K562 (cell line): Measurements from ENCODE around the gene PALLD. TPM values are rescaled to one million over a fixed set of nuclear protein-coding genes. Genes with fewer than 3 reads are reported as not detected.

Source experiments
- ATAC-seq: fragments of 200-7000 bp; cut with Tn5 transposase; 3 replicates; pipeline ENCODE4 v1.9.1; 2020; ENCODE audit warnings: moderate library complexity
- BruUV-seq: library from RNA; stranded (reverse); fragments of 400-500 nt; replicated peaks from 2 replicates; lab custom pipeline; 2021; lab: Mats Ljungman, UMichigan
- CTCF ChIA-PET: fragments of 300-600 bp; formaldehyde crosslinking; extraction: SDS; loops from one replicate; lab custom pipeline; 2021; ENCODE audit warnings: low intra/inter-chr PET ratio; lab: Yijun Ruan, JAX
- POLR2A ChIA-PET: fragments of 300-600, 350-650 bp; sonication (Branson Sonifier 250); formaldehyde crosslinking; extraction: SDS; loops from one replicate; lab custom pipeline; 2021; ENCODE audit warnings: antibody characterized with exemption, inconsistent platforms; lab: Yijun Ruan, JAX
- DNase-seq, 4 experiments: peaks; one replicate each; pipeline versions ENCODE4 v3.0.0 to v3.0.0-alpha.2; 2011 to 2018; ENCODE audit warnings: low spot score in 3 of 4, mixed read lengths in 3 of 4; ENCODE audit errors: extremely low read depth in 1 of 4
- FAIRE-seq: peaks from 2 replicates; lab custom pipeline; 2011; peaks lifted over from hg19 to GRCh38; lab: Jason Lieb, UNC
- H2AFZ ChIP-seq: 2 replicates; pipeline ENCODE4 v1.6.0; 2011; ENCODE audit warnings: low read depth, low read length, control low read depth, inconsistent platforms
- H3K27ac ChIP-seq: fragments of 200-600 bp; 3 replicates; pipeline ENCODE4 v1.8.0; 2011; ENCODE audit warnings: low read depth, mild to moderate bottlenecking, control low read depth, inconsistent platforms, low read length, moderate library complexity, mixed read lengths; ENCODE audit errors: extremely low read depth
- H3K27me3 ChIP-seq, 2 experiments: fragments of 300-600 bp in 1 of 2; 2 replicates in 1 of 2; 3 replicates in 1 of 2; pipeline versions ENCODE4 v1.6.0 to v1.8.0; 2011; ENCODE audit warnings: inconsistent platforms in 2 of 2, low read length in 2 of 2, mild to moderate bottlenecking in 1 of 2, mixed read lengths in 1 of 2, moderate library complexity in 1 of 2; ENCODE audit not compliant: control insufficient read depth in 2 of 2, insufficient read depth in 2 of 2
- H3K36me3 ChIP-seq: fragments of 300-600 bp; 3 replicates; pipeline ENCODE4 v1.8.0; 2011; ENCODE audit warnings: mild to moderate bottlenecking, low read length, inconsistent platforms; ENCODE audit not compliant: control insufficient read depth, insufficient read depth
- H3K4me1 ChIP-seq, 2 experiments: fragments of 200-600 bp in 1 of 2; replicated peaks in 1 of 2; 2 replicates in 1 of 2; 3 replicates in 1 of 2; pipeline versions ENCODE4 v1.5.1 to v1.8.0; 2011; ENCODE audit warnings: inconsistent platforms in 2 of 2, low read length in 2 of 2, mild to moderate bottlenecking in 1 of 2, mixed read lengths in 1 of 2, moderate library complexity in 1 of 2; ENCODE audit not compliant: control insufficient read depth in 2 of 2, insufficient read depth in 2 of 2
- H3K4me2 ChIP-seq: 2 replicates; pipeline ENCODE4 v1.6.1; 2011; ENCODE audit warnings: low read length, control low read depth, inconsistent platforms, mixed read lengths; ENCODE audit not compliant: insufficient read depth
- H3K4me3 ChIP-seq: fragments of 200-600 bp; sonication (generic), shearing (Covaris generic); 2 replicates; pipeline ENCODE4 v1.5.1; 2016; ENCODE audit warnings: control low read depth, inconsistent platforms
- H3K79me2 ChIP-seq: fragments of 200-600 bp; 3 replicates; pipeline ENCODE4 v1.8.0; 2011; ENCODE audit warnings: low read length, inconsistent platforms; ENCODE audit not compliant: control insufficient read depth, insufficient read depth
- H3K9ac ChIP-seq, 2 experiments: 2 replicates each; pipeline versions ENCODE4 v1.6.0 to v1.6.1; 2011; ENCODE audit warnings: low read depth in 2 of 2, low read length in 2 of 2, control low read depth in 1 of 2, inconsistent platforms in 1 of 2, mild to moderate bottlenecking in 1 of 2, mixed read lengths in 1 of 2; ENCODE audit not compliant: insufficient read depth in 1 of 2
- H3K9me1 ChIP-seq: one replicate; pipeline ENCODE4 v1.6.0; 2011; ENCODE audit warnings: inconsistent platforms, mild to moderate bottlenecking, low read length, moderate library complexity; ENCODE audit not compliant: control insufficient read depth, insufficient read depth
- H3K9me3 ChIP-seq: replicated peaks from 2 replicates; pipeline ENCODE4 v1.5.1; 2011; ENCODE audit warnings: low read depth, low read length, inconsistent platforms; ENCODE audit not compliant: control insufficient read depth, insufficient read depth
- H4K20me1 ChIP-seq: replicated peaks from 2 replicates; pipeline ENCODE4 v1.6.1; 2011; ENCODE audit warnings: low read length, inconsistent platforms, mixed read lengths; ENCODE audit not compliant: control insufficient read depth, insufficient read depth
- GABPB1 ChIP-seq: sonication (generic); formaldehyde crosslinking; IDR thresholded peaks from 2 replicates; pipeline ENCODE4 v1.8.0; 2022; ENCODE audit warnings: mild to moderate bottlenecking, missing genetic modification reagents
- HMGN3 ChIP-seq: IDR thresholded peaks from 2 replicates; pipeline ENCODE4 v1.6.1; 2011; ENCODE audit warnings: borderline replicate concordance, low read depth, mild to moderate bottlenecking, mixed read lengths, low read length; ENCODE audit not compliant: insufficient read length; ENCODE audit errors: extremely low read depth
- IFI16 ChIP-seq: fragments of 250-450 bp; sonication (Bioruptor Pico); IDR thresholded peaks from 2 replicates; pipeline ENCODE4 v2.1.2; 2022; ENCODE audit warnings: mild to moderate bottlenecking, inconsistent platforms
- JUND ChIP-seq, 2 experiments: IDR thresholded peaks; 2 replicates in 1 of 2; 3 replicates in 1 of 2; pipeline ENCODE4 v1.6.1; 2011; ENCODE audit warnings: borderline replicate concordance in 2 of 2, low read depth in 2 of 2, low read length in 2 of 2, improper control_type of control experiment in 1 of 2, missing biosample characterization in 1 of 2, missing genetic modification characterization in 1 of 2, missing genetic modification reagents in 1 of 2
- POLR2AphosphoS5 ChIP-seq: IDR thresholded peaks from 2 replicates; pipeline ENCODE4 v1.6.1; 2011; ENCODE audit warnings: mild to moderate bottlenecking, low read depth, low read length, moderate library complexity; ENCODE audit not compliant: control insufficient read depth, insufficient read depth
- ZBTB8A ChIP-seq: fragments of 450-650 bp; IDR thresholded peaks from 2 replicates; pipeline ENCODE4 v1.6.1; 2018; ENCODE audit warnings: mild to moderate bottlenecking, moderate library complexity; ENCODE audit not compliant: partially characterized antibody
- ZNF316 ChIP-seq: fragments of 450-650 bp; IDR thresholded peaks from 2 replicates; pipeline ENCODE4 v1.6.1; 2016
- WGBS: fragments of 100-300 bp; shearing (Covaris generic); methylation state at CpG from one replicate; pipeline ENCODE4 v1.1.6; 2016; ENCODE audit warnings: low coverage, mixed read lengths; ENCODE audit not compliant: insufficient coverage; ENCODE audit errors: missing lambda C conversion rate; 5-methylcytosine and 5-hydroxymethylcytosine counted together
- in situ Hi-C: fragments of 300-500 bp; cut with MboI; formaldehyde crosslinking; loops from 4 replicates; pipeline ENCODE4 v1.15.0; 2018; ENCODE audit warnings: inconsistent platforms, mixed read lengths
- intact Hi-C: fragments of 100-400 bp; cut with micrococcal nuclease; formaldehyde crosslinking; loops from 2 replicates; pipeline ENCODE4 v1.14.2; 2022
- polyA plus RNA-seq, 8 experiments: library from polyadenylated mRNA; depleted of rRNA in 4 of 8; stranded (reverse) in 5 of 8; unstranded in 3 of 8; fragments of >200 nt; fragmentation: Nextera tagmentation in 2 of 8; fragmentation: Illumina TruSeq in 1 of 8; extraction: Ambion mirVana in 2 of 8; extraction: Trizol in 1 of 8; gene quantifications; 2 replicates each; pipeline versions ENCODE4 v1.2.1 to v1.2.3, GENCODE V29; 2011 to 2014; ENCODE audit warnings: inconsistent platforms in 1 of 8, missing spikeins in 1 of 8
- total RNA-seq, 7 experiments: library from RNA; depleted of rRNA in 6 of 7; stranded (reverse); fragments of >200 nt in 6 of 7; fragmentation: Illumina TruSeq in 2 of 7; extraction: Trizol in 2 of 7; gene quantifications; 2 replicates each; pipeline versions ENCODE4 v1.2.1 to v1.2.3, GENCODE V29; 2011 to 2021; ENCODE audit warnings: low replicate concordance in 1 of 7

The PALLD gene
- total and polyA plus RNA-seq, 9 of the 15 experiments (the other 6 are each of a cell fraction or from before 2014, with no cell fraction given): 0.01 to 0.35 (median 0.06) TPM; not detected in 3

DNA sequence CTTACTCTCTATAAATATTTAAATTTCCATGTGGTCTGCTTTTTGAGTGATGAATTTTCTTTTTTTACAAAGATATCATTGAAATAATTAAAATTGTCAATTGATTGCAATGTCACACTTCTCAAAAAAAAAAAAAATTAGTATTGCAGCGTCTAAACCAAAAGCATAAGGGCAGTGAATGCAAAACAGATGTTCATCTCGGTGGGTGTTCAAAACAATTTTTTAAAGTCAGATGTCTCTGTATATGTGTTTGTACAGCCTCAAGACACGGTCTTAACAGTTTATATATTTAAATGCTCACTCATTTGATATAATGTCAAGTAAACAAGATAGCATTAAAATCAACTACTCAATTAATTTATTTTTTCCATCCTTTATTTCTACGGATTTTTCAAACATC lies 52.3 kb downstream of the PALLD start:
- Histone ChIP-seq H3K9me1 (no peaks in the 10 kb centered on the region), H4K20me1 (no peaks in the 10 kb centered on the region), H3K79me2 (no peaks in the 10 kb centered on the region), H3K36me3 (no peaks in the 10 kb centered on the region), H3K4me3 (no peak overlapping the region), H3K27me3 (no peaks in the 10 kb centered on the region), H3K4me1 (no peaks in the 10 kb centered on the region), H3K27ac (no peak overlapping the region), H3K4me2 (no peak overlapping the region), H3K9ac (no peak overlapping the region), H2AFZ (no peak overlapping the region), H3K9me3 (no peaks in the 10 kb centered on the region)
- ATAC-seq: no peak
- DNase-seq: no peak
- in situ Hi-C loops: no loop called here
- no peak for FAIRE-seq
- intact Hi-C loops: no loop called here
- POLR2A ChIA-PET: no interaction called here
- CTCF ChIA-PET: no interaction called here
- no TSS peak for BruUV-seq
- 0% methylated on average over 4 of the region's 4 CpGs for WGBS
- TF ChIP-seq HMGN3: no peak
- TF ChIP-seq POLR2AphosphoS5: no peak
- no peak for TF ChIP-seq JUND (IDR thresholded peaks at IDR 0.05; ENCODE audit: borderline replicate concordance, low read depth, low read length)
- no peak for TF ChIP-seq JUND (tag; IDR thresholded peaks at IDR 0.05; ENCODE audit: borderline replicate concordance, low read depth, low read length)

DNA sequence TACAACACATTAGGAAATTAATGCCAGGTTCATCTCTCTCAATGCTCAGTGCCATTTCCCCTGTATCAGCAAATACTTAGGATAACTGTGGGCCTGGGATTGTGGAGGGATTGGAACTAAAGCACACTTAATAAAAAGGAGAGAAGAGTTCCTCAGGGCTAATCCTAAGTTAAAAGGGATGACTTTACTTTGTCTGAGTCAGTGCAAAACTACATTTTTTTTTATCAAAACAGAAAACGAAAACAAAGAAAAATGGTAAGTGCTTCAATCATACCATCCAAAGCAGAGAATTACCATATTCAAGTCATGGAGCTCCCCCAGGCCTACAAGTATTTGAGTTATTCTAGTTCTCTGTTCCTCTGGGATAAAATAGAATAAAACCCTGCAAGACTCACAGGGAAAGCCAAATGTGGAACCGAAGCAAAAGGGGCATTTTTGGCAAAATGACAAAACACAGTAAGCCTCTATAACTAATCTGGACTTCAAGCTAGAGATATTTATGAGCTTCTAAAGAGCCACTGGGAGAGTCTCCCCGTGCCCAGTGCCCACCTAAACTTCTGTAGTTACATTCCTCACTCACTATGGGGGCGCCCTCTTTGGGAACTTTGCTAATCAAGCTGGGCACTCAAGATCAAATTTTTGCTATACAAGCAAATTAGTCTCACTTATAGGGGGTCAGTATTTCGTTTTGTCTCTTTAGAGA lies 53.4 kb downstream of the PALLD start:
- no peak for FAIRE-seq
- H3K27me3 ChIP-seq: no peaks in the 10 kb centered on the region
- H3K27ac ChIP-seq: no peak overlapping the region
- intact Hi-C loops: no loop called here
- H3K36me3 ChIP-seq: no peaks in the 10 kb centered on the region
- H3K9me3 ChIP-seq: no peaks in the 10 kb centered on the region
- H3K4me3 ChIP-seq: no peak overlapping the region
- no peak overlapping the region for H3K9ac ChIP-seq
- TF ChIP-seq ZNF316 (peak; percentile 32; the same call in 1 of the 2 replicates), GABPB1 (CRISPR knock-in tag) (no peak), IFI16 (CRISPR knock-in tag) (no peak), ZBTB8A (no peak)
- 0% methylated on average over 5 of the region's 5 CpGs for WGBS
- ATAC-seq: no peak
- no peaks in the 10 kb centered on the region for H3K9me1 ChIP-seq
- H2AFZ ChIP-seq: no peak overlapping the region
- H3K4me2 ChIP-seq: no peak overlapping the region
- H3K4me1 ChIP-seq: no peaks in the 10 kb centered on the region
- no peaks in the 10 kb centered on the region for H4K20me1 ChIP-seq
- in situ Hi-C loops: no loop called here
- no peaks in the 10 kb centered on the region for H3K79me2 ChIP-seq
- no peak for DNase-seq
- no TSS peak for BruUV-seq
- ChIA-PET POLR2A (no interaction called here), CTCF (no interaction called here)
